ENCODE data around the gene SPINK2.

The SPINK2 gene

DNA sequence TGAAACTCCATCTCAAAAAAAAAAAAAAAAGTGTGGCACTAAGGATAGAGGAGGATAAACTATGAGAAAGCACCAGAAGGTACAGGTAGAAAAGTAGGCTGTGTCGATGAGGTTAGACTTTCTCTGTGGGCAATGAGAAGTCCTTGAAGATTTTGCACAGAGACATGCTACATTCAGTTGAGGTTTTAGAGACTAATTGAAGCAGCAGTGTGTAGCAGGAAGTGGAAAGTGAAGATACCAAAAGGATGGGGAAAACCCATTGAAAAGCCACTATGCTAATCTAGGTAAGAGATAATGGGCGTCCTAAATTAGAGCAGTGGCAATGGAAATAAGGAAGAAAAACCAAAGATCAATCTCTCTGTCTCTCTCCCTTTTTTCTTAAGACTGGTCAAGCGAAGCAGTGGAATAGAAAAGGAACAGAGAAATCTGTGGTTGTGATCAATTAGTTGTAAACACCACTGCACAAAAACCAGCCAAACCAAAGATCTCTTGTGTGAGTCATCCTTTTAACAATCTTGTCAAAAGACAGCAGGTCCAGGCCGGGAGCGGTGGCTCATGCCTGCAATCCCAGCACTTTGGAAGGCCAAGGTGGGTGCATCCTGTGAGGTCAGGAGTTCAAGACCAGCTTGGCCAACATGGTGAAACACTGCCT is 3.5 kb downstream of the SPINK2 start:
- no peaks in the 10 kb centered on the region for H3K9me3 ChIP-seq (replicated peaks in 1 of 11)
- no peak overlapping the region for H3K4me3 ChIP-seq
- TF ChIP-seq Cebpa-rat (IDR thresholded peaks at IDR 0.05): no peak
- no peak overlapping the region for H3K27ac ChIP-seq
- no peak overlapping the region for H3K9ac ChIP-seq
- H3K36me3 ChIP-seq: no peaks in the 10 kb centered on the region
- H4K20me1 ChIP-seq: no peaks in the 10 kb centered on the region
- peak overlapping the region in 6 of 11 experiments; percentile 11 to 52 (median 26); a peak in 10 of 22 replicates for H3K4me2 ChIP-seq
- H3K4me1 ChIP-seq: peaks cover 6 to 22% (median 15%) of the 10 kb centered on the region in 10 experiments; a peak in 19 of 20 replicates
- H3K27me3 ChIP-seq: peaks cover 28 to 38% (median 33%) of the 10 kb centered on the region in 11 experiments

DNA sequence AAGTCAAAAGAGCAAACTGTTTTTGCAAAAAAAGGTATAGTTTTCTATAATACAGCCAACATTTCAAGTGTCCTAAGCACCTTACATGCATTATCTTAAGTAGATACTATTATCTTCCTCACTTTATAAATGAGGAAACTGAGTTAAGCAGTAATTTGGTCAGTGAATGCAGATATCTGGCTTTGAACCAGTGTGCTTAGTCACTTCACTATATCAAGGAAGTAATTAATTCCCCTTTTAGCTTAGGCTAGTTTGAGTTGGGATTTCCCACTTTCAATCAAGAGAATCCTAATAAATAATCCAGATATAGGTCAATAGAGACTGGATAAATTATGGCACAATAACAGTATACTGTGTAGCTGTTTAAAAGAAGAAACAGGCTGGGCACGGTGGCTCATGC is 14.8 kb downstream of the SPINK2 start:
- H3K27ac ChIP-seq: no peak overlapping the region
- peak overlapping the region in 1 of 11 experiments; percentile 23; a peak in 1 of 22 replicates for H3K4me2 ChIP-seq
- H3K4me1 ChIP-seq: peaks cover 22 to 30% (median 27%) of the 10 kb centered on the region in 10 experiments
- H3K36me3 ChIP-seq: no peaks in the 10 kb centered on the region
- H4K20me1 ChIP-seq: no peaks in the 10 kb centered on the region
- H3K9ac ChIP-seq: no peak overlapping the region
- no peak for TF ChIP-seq Cebpa-rat (IDR thresholded peaks at IDR 0.05)
- H3K9me3 ChIP-seq (replicated peaks in 1 of 11): no peaks in the 10 kb centered on the region
- no peaks in the 10 kb centered on the region for H3K27me3 ChIP-seq
- no peak overlapping the region for H3K4me3 ChIP-seq

DNA sequence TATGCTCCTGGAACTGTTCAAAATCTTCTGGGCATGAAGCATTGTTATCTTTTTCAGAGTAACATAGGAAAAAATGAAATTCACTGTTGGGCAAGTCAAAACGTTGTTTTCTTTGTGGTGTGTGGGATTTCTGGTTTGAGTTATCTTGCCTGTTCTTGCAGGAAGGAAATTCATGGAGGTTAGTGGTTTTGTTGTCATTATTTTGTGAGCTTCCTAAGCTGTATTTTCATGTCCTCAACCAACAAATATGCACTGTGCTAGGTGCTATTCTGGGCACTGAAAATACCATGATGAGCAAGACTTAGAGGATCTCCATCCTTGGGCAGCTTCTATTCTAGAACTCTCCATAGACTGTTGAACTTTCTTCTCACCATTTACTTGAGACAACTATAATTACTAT is 16.9 kb downstream of the SPINK2 start:
- Histone ChIP-seq H3K36me3 (no peaks in the 10 kb centered on the region), H3K4me3 (no peak overlapping the region), H4K20me1 (no peaks in the 10 kb centered on the region), H3K27ac (no peak overlapping the region), H3K9ac (no peak overlapping the region), H3K4me2 (peak overlapping the region; percentile 4 to 70 (median 53); a peak in 21 of 22 replicates), H3K4me1 (peaks cover 24 to 35% (median 29%) of the 10 kb centered on the region in 10 experiments), H3K27me3 (no peaks in the 10 kb centered on the region), H3K9me3 (replicated peaks in 1 of 11) (no peaks in the 10 kb centered on the region)
- TF ChIP-seq Cebpa-rat (IDR thresholded peaks at IDR 0.05): no peak

DNA sequence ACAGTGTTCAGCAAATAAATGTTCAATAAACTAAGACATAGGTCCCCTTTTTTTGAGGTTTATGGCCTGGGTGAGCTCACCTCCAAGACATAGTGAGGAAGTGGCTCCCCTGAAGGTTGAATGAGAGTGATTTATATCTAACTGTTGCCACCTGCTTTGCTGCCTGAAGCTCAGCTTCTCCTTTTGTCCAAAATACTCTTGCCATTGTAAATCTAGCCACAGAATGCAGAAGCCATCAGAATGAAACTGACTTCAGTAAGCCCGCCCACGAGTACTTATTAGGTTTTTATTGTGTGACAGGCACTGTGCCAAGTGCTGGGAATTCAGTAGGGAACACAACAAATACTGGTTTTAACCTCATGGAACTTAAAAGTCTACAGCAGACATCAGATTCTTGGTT is 18.0 kb downstream of the SPINK2 start:
- no peaks in the 10 kb centered on the region for H3K27me3 ChIP-seq
- H3K4me2 ChIP-seq: peak overlapping the region; percentile 33 to 70 (median 55); a peak in 21 of 22 replicates
- no peaks in the 10 kb centered on the region for H3K9me3 ChIP-seq (replicated peaks in 1 of 11)
- no peaks in the 10 kb centered on the region for H4K20me1 ChIP-seq
- H3K36me3 ChIP-seq: no peaks in the 10 kb centered on the region
- H3K9ac ChIP-seq: no peak overlapping the region
- no peak overlapping the region for H3K4me3 ChIP-seq
- H3K4me1 ChIP-seq: peaks cover 28 to 40% (median 33%) of the 10 kb centered on the region in 10 experiments
- H3K27ac ChIP-seq: no peak overlapping the region
- TF ChIP-seq Cebpa-rat (IDR thresholded peaks at IDR 0.05): no peak

DNA sequence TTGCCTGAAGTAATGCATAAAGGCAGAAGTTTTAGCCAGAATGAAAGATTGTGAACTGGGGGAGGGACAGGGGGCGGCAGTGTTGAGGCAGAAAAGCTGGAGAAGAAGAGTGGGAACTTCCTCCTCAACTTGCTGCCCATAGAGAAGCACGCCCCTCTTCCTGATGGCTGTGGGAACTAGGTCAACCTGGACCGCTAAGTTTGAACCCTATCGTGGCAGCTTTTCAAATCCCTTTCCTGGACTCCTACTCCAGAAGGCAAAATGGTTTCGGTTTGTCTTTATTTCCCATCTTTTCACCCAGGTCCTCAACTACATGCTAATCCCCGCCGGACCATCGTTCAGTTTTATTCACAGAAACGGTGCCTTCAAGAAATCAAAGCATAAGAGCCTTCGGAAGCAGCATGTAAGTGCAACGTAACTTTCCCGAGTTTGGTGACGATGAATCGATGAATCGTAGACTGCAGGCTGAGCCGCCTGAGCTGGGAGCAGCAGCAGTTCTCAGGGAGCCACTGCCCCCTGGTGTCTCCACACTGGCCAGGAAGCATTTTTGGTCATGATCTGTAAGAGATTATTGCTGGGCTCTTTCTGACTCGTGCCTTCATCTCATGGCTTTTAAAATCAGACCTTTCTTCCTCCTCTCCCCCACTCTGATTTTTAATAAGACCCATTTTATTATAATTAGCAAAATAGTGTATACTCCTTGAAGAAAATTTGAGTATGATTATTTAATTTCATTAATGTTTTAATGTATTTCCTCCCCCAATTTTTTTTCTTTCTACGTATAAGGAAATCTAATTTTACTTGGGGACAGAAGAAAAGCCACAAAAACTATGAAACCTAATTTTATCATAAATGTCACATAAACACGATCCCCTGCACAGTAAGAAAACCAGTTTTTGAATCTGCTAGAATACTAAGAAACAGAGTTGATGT is 21.4 kb downstream of the SPINK2 start:
- Histone ChIP-seq H4K20me1 (no peaks in the 10 kb centered on the region; a peak in 1 of 22 replicates), H3K9ac (peak overlapping the region; percentile 59 to 79 (median 72); a peak in 20 of 22 replicates), H3K27ac (peak overlapping the region in 10 of 11 experiments; percentile 38 to 72 (median 46); a peak in 15 of 22 replicates), H3K4me3 (peak overlapping the region; percentile 55 to 76 (median 66)), H3K36me3 (no peaks in the 10 kb centered on the region), H3K27me3 (no peaks in the 10 kb centered on the region), H3K4me2 (peak overlapping the region; percentile 69 to 86 (median 78)), H3K4me1 (peaks cover 25 to 39% (median 31%) of the 10 kb centered on the region in 10 experiments), H3K9me3 (replicated peaks in 1 of 11) (no peaks in the 10 kb centered on the region)
- no peak for TF ChIP-seq Cebpa-rat (IDR thresholded peaks at IDR 0.05)

DNA sequence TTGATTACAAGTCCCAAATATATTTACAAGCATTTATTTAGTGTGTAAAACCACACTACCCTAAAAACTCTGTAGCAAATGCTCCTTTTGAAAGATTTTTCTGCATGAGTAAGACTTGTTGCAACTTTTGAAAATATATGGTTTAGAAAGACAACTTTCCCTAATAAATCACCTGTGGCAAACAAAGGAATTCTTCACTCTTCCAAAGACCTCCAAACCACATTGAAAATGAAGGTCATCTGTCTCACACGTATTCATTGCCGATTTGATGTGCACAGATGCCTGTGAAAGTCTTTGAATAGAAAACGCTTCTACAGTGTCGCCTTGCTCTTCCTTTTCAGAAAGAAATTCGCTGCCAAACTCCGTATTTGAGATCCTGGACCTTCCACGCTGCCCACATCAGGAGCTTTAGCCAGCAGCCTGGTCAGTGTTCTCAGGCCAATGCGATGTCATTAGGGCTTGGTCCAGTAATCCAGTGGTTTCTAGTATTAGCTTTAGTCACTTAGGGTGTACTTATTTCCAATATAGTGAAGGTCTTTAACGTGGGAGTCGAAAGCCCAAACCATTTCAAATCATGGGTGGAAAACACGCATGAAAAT is 22.2 kb downstream of the SPINK2 start:
- H3K36me3 ChIP-seq: no peaks in the 10 kb centered on the region
- no peaks in the 10 kb centered on the region for H3K27me3 ChIP-seq
- peak overlapping the region; percentile 69 to 86 (median 78) for H3K4me2 ChIP-seq
- peaks cover 17 to 31% (median 22%) of the 10 kb centered on the region in 10 experiments for H3K4me1 ChIP-seq
- H4K20me1 ChIP-seq: no peaks in the 10 kb centered on the region; a peak in 1 of 22 replicates
- H3K9me3 ChIP-seq (replicated peaks in 1 of 11): no peaks in the 10 kb centered on the region
- TF ChIP-seq Cebpa-rat (IDR thresholded peaks at IDR 0.05): no peak
- peak overlapping the region in 1 of 11 experiments; percentile 43; a peak in 1 of 22 replicates for H3K27ac ChIP-seq
- H3K9ac ChIP-seq: peak overlapping the region in 9 of 11 experiments; percentile 59 to 79 (median 75); a peak in 12 of 22 replicates
- peak overlapping the region; percentile 55 to 76 (median 66) for H3K4me3 ChIP-seq

DNA sequence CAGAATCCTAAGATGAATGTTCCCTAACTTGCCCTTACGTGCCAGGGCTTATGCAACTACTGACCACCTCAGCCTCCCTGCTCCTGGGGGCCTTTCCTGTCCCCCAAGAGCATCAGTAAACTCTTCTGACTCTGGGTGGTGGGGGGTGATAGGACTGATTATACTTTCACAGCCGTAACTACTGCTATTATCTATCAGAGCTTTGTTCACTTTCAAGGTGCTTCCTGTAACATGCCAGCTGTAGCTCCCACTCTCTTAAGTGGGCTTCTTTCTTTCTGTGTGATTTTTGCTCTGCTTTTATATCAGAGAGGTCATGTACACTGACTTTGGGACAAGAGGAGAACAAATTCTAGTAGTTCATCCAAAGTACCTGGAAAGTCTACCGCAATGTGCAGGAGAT is 25.3 kb downstream of the SPINK2 start:
- Histone ChIP-seq H3K27ac (no peak overlapping the region), H3K4me1 (peaks cover 4 to 18% (median 8%) of the 10 kb centered on the region in 10 experiments; a peak in 15 of 20 replicates), H3K4me3 (no peak overlapping the region), H4K20me1 (no peaks in the 10 kb centered on the region; a peak in 1 of 22 replicates), H3K9me3 (replicated peaks in 1 of 11) (no peaks in the 10 kb centered on the region), H3K36me3 (no peaks in the 10 kb centered on the region), H3K27me3 (no peaks in the 10 kb centered on the region), H3K4me2 (peak overlapping the region in 4 of 11 experiments; percentile 5 to 46 (median 20); a peak in 5 of 22 replicates), H3K9ac (no peak overlapping the region)
- TF ChIP-seq Cebpa-rat (IDR thresholded peaks at IDR 0.05): no peak

DNA sequence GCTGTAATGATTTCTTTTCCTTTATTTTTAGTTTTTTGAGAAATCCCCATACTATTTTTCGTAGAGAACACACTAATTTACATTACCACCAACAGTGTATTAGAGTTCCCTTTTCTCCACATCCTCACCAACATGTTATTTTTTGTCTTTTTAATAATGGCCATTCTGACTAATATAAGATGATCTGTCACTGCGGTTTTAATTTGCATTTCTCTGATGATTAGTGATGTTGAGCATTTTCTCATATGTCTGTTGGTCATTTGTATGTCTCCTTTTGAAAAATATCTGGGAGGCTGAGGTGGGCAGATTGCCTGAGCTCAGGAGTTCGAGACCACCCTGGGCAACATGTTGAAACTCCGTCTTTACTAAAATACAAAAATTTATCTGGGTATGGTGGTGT is 30.2 kb downstream of the SPINK2 start:
- no peaks in the 10 kb centered on the region; a peak in 1 of 22 replicates for H4K20me1 ChIP-seq
- H3K27ac ChIP-seq: no peak overlapping the region
- H3K9me3 ChIP-seq (replicated peaks in 1 of 11): peaks cover 0 to 13% (median 7%) of the 10 kb centered on the region in 11 experiments; a peak in 9 of 22 replicates

More for the DNA sequence above, 30.2 kb downstream of the SPINK2 start:
- no peak overlapping the region for H3K4me2 ChIP-seq
- H3K27me3 ChIP-seq: no peaks in the 10 kb centered on the region
- no peak overlapping the region for H3K9ac ChIP-seq
- H3K4me3 ChIP-seq: no peak overlapping the region
- no peaks in the 10 kb centered on the region for H3K36me3 ChIP-seq
- peaks cover 0 to 7% (median 3%) of the 10 kb centered on the region in 10 experiments; a peak in 4 of 20 replicates for H3K4me1 ChIP-seq
- no peak for TF ChIP-seq Cebpa-rat (IDR thresholded peaks at IDR 0.05)
